ENCODE data around the gene DDAH1.

DNA sequence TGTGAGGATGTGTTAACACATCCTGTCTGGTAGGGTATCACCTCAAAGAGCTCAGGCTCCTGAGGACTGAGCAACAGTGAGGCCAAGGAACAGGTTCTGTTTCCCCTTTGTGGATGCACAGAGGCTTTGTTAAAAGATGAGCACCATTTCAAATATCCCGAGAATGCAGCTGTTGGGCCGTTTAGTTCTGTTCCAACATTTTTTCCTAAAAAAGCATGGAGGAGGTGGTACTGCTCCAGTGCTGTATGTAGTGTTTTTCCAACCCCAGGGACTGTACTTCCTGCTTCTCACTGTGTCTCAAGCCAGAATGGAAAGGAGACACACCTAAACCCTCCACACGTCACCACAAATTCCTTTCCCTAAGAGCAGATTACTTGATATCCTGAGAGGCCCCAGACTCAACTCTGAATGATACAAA lies 134.7 kb downstream of the DDAH1 start:
- TF ChIP-seq, protein P1, sequence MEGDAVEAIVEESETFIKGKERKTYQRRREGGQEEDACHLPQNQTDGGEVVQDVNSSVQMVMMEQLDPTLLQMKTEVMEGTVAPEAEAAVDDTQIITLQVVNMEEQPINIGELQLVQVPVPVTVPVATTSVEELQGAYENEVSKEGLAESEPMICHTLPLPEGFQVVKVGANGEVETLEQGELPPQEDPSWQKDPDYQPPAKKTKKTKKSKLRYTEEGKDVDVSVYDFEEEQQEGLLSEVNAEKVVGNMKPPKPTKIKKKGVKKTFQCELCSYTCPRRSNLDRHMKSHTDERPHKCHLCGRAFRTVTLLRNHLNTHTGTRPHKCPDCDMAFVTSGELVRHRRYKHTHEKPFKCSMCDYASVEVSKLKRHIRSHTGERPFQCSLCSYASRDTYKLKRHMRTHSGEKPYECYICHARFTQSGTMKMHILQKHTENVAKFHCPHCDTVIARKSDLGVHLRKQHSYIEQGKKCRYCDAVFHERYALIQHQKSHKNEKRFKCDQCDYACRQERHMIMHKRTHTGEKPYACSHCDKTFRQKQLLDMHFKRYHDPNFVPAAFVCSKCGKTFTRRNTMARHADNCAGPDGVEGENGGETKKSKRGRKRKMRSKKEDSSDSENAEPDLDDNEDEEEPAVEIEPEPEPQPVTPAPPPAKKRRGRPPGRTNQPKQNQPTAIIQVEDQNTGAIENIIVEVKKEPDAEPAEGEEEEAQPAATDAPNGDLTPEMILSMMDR (conservative IDR thresholded peaks at IDR 0.05; ENCODE audit: low read depth in 2 of 2): no peak
- no peak for TF ChIP-seq EZH2phosphoT487 (IDR thresholded peaks at IDR 0.05; ENCODE audit: unreplicated experiment)
- TF ChIP-seq EZH2 (IDR thresholded peaks at IDR 0.05; ENCODE audit: low read depth, unreplicated experiment): no peak
- TF ChIP-seq POLR2AphosphoS5 (IDR thresholded peaks at IDR 0.05; ENCODE audit: low read depth): no peak
- no peak for TF ChIP-seq CREB1 (CRISPR knock-in tag; IDR thresholded peaks at IDR 0.05; ENCODE audit: low read depth)
- TF ChIP-seq, protein P2, sequence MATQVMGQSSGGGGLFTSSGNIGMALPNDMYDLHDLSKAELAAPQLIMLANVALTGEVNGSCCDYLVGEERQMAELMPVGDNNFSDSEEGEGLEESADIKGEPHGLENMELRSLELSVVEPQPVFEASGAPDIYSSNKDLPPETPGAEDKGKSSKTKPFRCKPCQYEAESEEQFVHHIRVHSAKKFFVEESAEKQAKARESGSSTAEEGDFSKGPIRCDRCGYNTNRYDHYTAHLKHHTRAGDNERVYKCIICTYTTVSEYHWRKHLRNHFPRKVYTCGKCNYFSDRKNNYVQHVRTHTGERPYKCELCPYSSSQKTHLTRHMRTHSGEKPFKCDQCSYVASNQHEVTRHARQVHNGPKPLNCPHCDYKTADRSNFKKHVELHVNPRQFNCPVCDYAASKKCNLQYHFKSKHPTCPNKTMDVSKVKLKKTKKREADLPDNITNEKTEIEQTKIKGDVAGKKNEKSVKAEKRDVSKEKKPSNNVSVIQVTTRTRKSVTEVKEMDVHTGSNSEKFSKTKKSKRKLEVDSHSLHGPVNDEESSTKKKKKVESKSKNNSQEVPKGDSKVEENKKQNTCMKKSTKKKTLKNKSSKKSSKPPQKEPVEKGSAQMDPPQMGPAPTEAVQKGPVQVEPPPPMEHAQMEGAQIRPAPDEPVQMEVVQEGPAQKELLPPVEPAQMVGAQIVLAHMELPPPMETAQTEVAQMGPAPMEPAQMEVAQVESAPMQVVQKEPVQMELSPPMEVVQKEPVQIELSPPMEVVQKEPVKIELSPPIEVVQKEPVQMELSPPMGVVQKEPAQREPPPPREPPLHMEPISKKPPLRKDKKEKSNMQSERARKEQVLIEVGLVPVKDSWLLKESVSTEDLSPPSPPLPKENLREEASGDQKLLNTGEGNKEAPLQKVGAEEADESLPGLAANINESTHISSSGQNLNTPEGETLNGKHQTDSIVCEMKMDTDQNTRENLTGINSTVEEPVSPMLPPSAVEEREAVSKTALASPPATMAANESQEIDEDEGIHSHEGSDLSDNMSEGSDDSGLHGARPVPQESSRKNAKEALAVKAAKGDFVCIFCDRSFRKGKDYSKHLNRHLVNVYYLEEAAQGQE (IDR thresholded peaks at IDR 0.05; ENCODE audit: unreplicated experiment): no peak
- TF ChIP-seq ZNF331 (CRISPR knock-in tag; IDR thresholded peaks at IDR 0.05; ENCODE audit: low read depth): no peak
- no peak for TF ChIP-seq JUNB (IDR thresholded peaks at IDR 0.05; ENCODE audit: unreplicated experiment)
- TF ChIP-seq, protein P3, sequence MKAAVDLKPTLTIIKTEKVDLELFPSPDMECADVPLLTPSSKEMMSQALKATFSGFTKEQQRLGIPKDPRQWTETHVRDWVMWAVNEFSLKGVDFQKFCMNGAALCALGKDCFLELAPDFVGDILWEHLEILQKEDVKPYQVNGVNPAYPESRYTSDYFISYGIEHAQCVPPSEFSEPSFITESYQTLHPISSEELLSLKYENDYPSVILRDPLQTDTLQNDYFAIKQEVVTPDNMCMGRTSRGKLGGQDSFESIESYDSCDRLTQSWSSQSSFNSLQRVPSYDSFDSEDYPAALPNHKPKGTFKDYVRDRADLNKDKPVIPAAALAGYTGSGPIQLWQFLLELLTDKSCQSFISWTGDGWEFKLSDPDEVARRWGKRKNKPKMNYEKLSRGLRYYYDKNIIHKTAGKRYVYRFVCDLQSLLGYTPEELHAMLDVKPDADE (IDR thresholded peaks at IDR 0.05): no peak
- no peak for TF ChIP-seq ZNF114 (CRISPR knock-in tag; IDR thresholded peaks at IDR 0.05)
- no peak for TF ChIP-seq STAT1 (IDR thresholded peaks at IDR 0.05; ENCODE audit: unreplicated experiment)

All from GM23338 (cell line).